ENCODE data around the gene SLC39A11. TPM values are rescaled to one million over a fixed set of nuclear protein-coding genes. Genes with fewer than 3 reads are reported as not detected.

The SLC39A11 gene
- total and polyA plus RNA-seq, 2 of the 13 experiments (the other 11 are each of a cell fraction or from before 2014, with no cell fraction given): 17.2 to 31.5 TPM

DNA sequence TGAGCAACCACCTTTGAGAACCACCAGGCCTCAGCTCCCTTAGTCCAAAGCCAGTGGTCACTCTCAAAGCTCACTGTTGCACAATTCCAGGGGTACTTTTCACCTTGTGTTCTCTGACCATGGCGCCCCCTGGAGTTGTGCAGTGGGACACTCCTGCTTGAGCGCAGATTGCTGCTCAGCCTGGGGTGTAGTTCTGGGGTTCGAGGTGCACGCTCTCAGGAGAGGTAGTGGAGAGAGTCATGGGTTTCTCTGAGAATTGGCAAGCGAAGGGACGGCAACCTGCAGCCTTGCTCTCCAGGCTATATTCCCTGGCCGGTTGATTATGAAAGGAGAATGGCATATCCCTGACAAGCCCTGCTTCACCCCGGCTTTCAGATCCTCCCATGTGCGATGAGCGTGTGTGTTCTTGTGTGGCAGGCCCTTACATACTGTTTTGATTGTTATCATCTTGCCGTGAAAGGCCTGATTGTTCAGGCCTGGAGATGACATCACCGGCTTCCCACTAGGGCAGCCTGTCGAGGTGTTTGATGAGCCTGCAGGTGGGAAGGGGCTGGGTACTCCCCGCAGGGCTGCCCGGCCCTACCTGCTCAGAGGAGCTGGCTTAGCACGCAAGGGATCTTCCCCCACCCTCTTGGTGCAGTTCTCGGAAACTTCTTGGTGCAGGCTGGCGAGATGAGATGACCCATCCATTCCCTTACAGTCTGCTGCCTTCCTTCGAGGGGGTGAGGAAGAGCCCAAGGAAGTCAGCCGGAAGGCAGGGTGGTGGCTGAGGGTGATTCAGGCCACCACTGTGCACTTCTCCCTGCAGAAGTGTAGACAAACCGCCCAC lies 431.2 kb downstream of the SLC39A11 start:
- 21% methylated on average over 16 of the region's 21 CpGs for WGBS (ENCODE audit: low lambda C conversion rate)
- BruUV-seq (replicated peaks): TSS peak; percentile 86
- peak; percentile 98 for DNase-seq (ENCODE audit: low spot score)
- peak; percentile 49; the same call in 1 of the 2 replicates for TF ChIP-seq HOXD1 (CRISPR knock-in tag; IDR thresholded peaks at IDR 0.05)
- TF ChIP-seq, protein P1, sequence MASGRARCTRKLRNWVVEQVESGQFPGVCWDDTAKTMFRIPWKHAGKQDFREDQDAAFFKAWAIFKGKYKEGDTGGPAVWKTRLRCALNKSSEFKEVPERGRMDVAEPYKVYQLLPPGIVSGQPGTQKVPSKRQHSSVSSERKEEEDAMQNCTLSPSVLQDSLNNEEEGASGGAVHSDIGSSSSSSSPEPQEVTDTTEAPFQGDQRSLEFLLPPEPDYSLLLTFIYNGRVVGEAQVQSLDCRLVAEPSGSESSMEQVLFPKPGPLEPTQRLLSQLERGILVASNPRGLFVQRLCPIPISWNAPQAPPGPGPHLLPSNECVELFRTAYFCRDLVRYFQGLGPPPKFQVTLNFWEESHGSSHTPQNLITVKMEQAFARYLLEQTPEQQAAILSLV (CRISPR knock-in tag; IDR thresholded peaks at IDR 0.05; ENCODE audit: borderline replicate concordance): peak; percentile 82
- no peak for TF ChIP-seq MYNN (CRISPR knock-in tag; IDR thresholded peaks at IDR 0.05; ENCODE audit: low read depth)
- TF ChIP-seq, protein P2, sequence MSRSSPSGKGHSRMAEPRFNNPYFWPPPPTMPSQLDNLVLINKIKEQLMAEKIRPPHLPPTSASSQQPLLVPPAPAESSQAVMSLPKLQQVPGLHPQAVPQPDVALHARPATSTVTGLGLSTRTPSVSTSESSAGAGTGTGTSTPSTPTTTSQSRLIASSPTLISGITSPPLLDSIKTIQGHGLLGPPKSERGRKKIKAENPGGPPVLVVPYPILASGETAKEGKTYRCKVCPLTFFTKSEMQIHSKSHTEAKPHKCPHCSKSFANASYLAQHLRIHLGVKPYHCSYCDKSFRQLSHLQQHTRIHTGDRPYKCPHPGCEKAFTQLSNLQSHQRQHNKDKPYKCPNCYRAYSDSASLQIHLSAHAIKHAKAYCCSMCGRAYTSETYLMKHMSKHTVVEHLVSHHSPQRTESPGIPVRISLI (CRISPR knock-in tag; IDR thresholded peaks at IDR 0.05; ENCODE audit: borderline replicate concordance): peak; percentile 21; the same call in 1 of the 2 replicates
- peak; percentile 88; the same call in 1 of the 2 replicates for TF ChIP-seq ZNF775 (CRISPR knock-in tag; IDR thresholded peaks at IDR 0.05; ENCODE audit: borderline replicate concordance)
- TF ChIP-seq MIXL1 (CRISPR knock-in tag; IDR thresholded peaks at IDR 0.05): no peak
- TF ChIP-seq, protein P3, sequence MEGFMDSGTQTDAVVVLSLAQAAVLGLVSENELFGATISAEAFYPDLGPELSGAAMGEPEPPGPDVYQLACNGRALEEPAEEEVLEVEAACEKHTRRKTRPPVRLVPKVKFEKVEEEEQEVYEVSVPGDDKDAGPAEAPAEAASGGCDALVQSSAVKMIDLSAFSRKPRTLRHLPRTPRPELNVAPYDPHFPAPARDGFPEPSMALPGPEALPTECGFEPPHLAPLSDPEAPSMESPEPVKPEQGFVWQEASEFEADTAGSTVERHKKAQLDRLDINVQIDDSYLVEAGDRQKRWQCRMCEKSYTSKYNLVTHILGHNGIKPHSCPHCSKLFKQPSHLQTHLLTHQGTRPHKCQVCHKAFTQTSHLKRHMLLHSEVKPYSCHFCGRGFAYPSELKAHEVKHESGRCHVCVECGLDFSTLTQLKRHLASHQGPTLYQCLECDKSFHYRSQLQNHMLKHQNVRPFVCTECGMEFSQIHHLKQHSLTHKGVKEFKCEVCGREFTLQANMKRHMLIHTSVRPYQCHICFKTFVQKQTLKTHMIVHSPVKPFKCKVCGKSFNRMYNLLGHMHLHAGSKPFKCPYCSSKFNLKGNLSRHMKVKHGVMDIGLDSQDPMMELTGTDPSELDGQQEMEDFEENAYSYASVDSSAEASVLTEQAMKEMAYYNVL (CRISPR knock-in tag; IDR thresholded peaks at IDR 0.05; ENCODE audit: borderline replicate concordance): no peak
- no peak for TF ChIP-seq FIP1L1 (IDR thresholded peaks at IDR 0.05; ENCODE audit: borderline replicate concordance, insufficient read depth, low read depth, low read length)
- no peak for TF ChIP-seq RFX5 (IDR thresholded peaks at IDR 0.05; ENCODE audit: low read depth, low read length)
- TF ChIP-seq ZNF205 (CRISPR knock-in tag; IDR thresholded peaks at IDR 0.05): no peak
- peak; percentile 41; the same call in 1 of the 2 replicates for TF ChIP-seq NR2F6 (IDR thresholded peaks at IDR 0.05)
- TF ChIP-seq NR2F6 (CRISPR knock-in tag; IDR thresholded peaks at IDR 0.05): peak; percentile 80
- TF ChIP-seq CC2D1A (CRISPR knock-in tag; IDR thresholded peaks at IDR 0.05): no peak
- TF ChIP-seq, protein P4, sequence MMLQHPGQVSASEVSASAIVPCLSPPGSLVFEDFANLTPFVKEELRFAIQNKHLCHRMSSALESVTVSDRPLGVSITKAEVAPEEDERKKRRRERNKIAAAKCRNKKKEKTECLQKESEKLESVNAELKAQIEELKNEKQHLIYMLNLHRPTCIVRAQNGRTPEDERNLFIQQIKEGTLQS (CRISPR knock-in tag; IDR thresholded peaks at IDR 0.05): peak; percentile 96
- no peak for TF ChIP-seq ZNF841 (CRISPR knock-in tag; IDR thresholded peaks at IDR 0.05; ENCODE audit: borderline replicate concordance)
- no peak for TF ChIP-seq SIN3B (IDR thresholded peaks at IDR 0.05; ENCODE audit: low read length)
- peak; percentile 21; the same call in 1 of the 2 replicates for TF ChIP-seq ZNF674 (CRISPR knock-in tag; IDR thresholded peaks at IDR 0.05; ENCODE audit: low read depth)
- TF ChIP-seq ELF1 (CRISPR knock-in tag; IDR thresholded peaks at IDR 0.05): no peak; the same call in 1 of the 2 replicates
- no peak for TF ChIP-seq HNRNPUL1 (IDR thresholded peaks at IDR 0.05; ENCODE audit: low read depth, low read length)
- no peak for TF ChIP-seq CBX2 (IDR thresholded peaks at IDR 0.05; ENCODE audit: low read depth, low read length)
- TF ChIP-seq CBX2 (CRISPR knock-in tag; IDR thresholded peaks at IDR 0.05; ENCODE audit: low read depth): no peak

More for the DNA sequence above, 431.2 kb downstream of the SLC39A11 start:
- Histone ChIP-seq H3K4me3 (replicated peaks in 1 of 3; ENCODE audit: insufficient read depth in 1 of 3, low read depth in 2 of 3, low read length in 3 of 3) (peak overlapping the region in 1 of 3 experiments; percentile 36; a peak in 2 of 6 replicates), H2AFZ (ENCODE audit: low read length) (no peak overlapping the region), H3K4me1 (ENCODE audit: insufficient read depth, low read length) (peaks cover 37% of the 10 kb centered on the region), H3K4me2 (ENCODE audit: low read depth, low read length) (peak overlapping the region; percentile 60), H4K20me1 (ENCODE audit: insufficient read depth, low read length) (no peaks in the 10 kb centered on the region), H3K79me2 (ENCODE audit: insufficient read depth, low read length) (no peaks in the 10 kb centered on the region), H3K9ac (ENCODE audit: insufficient read depth, low read depth, low read length) (peak overlapping the region; percentile 56), H3K27ac (ENCODE audit: extremely low read length, insufficient read depth, low read length) (peak overlapping the region; percentile 50), H3K9me3 (ENCODE audit: low read length) (no peaks in the 10 kb centered on the region), H3K36me3 (replicated peaks in 1 of 2; ENCODE audit: control insufficient read depth in 1 of 2, insufficient read depth in 2 of 2, low read length in 2 of 2) (no peaks in the 10 kb centered on the region), H3K27me3 (ENCODE audit: control insufficient read depth in 1 of 2, insufficient read depth in 2 of 2, low read length in 2 of 2) (no peaks in the 10 kb centered on the region)
- CTCF ChIA-PET (ENCODE audit: low intra/inter-chr PET ratio, low total read pairs): interaction anchor here (1.4 kb wide), 1 partner anchor 101 kb away, joined by 7 read pairs; no protein-coding TSS in a partner anchor
- POLR2A ChIA-PET: interaction anchor here (0.8 to 3.1 kb wide), 10 partner anchors 23 to 104 kb away, joined by 3 to 18 read pairs (median 6); no protein-coding TSS in a partner anchor
- in situ Hi-C loops (cut with HindIII; ENCODE audit: extremely low pct_ligation_motif_present, low pct_unique_long_range_greater_than_20kb): no loop called here
- peak; percentile 89 for ATAC-seq
- intact Hi-C loops (cut with micrococcal nuclease; ENCODE audit: unreplicated experiment): loop anchor here (1.0 to 5.0 kb wide), 5 partner anchors 23 to 101 kb away; no protein-coding TSS in a partner anchor
- peak; percentile 96 for FAIRE-seq

All from HepG2 (cell line).